Activated T-helper 9 cell treated with anti-CD3 and anti-CD28 coated beads, Interleukin-2, amount 50 U/mL, for 16 hours (primary cell): ENCODE data around the gene PERCC1.

Experiments
- DNase-seq: peaks from one replicate; pipeline ENCODE4 v3.0.0-alpha.2; 2020; ENCODE audit warnings: low read depth

PERCC1 gene

DNA sequence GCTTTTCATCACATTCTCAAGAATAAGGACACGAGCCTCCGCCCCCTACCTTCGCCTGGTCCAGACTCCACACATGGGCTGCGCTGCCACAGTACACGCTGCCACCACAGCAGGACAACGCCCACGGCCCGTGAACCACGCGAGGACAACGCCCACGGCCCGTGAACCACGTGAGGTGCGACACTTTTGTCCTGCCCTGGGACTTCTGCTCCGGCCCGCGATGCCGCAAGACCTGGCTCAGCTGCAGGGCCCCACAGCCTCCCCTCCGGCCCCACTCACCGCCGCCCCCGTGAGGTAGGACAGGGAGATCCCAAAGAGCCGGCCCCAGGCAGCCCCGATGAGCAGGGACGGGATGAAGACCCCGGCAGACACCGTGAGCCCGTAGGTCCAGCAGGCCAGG is 19.3 kb downstream of the PERCC1 start:
- no peak for DNase-seq

- no peak for DNase-seq
These were observed 20.0 kb downstream of the PERCC1 start for GRCh38 chr16:1450841-1451240.

DNA sequence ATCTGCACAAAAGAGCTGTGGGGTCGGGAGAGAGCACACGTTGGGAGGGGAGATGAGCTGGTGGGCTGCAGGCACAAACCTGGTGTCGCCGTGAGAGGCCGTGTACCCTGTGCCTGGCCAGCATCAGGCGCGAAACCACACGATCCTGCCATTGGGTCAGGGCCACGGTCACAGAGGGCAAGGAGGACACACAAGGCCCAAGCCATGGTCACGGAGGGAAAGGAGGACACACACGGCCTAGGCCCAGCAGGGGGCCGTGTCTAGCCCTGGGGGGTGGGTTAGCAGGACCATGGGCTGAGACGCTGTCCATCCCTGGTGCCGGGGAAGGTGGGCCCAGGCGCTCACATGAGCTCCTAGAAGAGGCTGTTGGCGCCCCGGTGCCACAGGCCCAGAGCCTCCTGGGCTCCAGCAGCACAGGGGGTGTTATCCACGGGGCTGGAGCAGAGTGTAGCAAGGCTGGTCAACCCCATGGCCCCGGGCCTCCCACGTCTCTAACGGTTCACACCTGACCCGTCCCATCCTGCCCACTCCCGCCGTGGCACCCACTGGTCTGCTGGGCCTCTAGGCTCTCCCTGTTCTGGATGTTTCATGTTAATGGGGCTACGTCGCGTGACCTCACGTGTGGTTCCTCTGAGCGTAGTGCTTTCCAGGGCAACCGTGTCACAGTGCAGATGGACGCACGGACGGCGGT is 21.0 kb downstream of the PERCC1 start:
- no peak for DNase-seq

DNA sequence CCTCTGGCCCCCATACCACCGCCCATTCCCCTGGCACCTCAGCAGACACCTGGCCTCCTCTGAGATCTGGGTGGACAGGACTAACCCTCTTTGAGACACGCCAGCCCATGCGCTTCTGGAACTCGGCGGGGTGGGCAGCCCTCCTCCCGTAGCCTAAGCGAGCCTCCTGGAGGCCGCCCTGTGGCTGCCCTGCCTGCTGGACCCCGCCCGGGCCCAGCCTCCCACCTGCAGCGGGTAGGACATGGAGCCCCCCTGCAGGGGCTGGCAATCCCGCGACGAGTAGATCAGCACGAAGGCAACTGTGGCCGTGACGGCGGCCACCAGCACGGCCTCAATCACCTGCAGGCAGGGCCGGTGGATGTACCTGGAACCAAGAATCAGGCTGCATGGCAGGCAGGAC is 21.7 kb downstream of the PERCC1 start:
- DNase-seq: no peak

GRCh38 chr16:1453316-1453715 is 22.4 kb downstream of the PERCC1 start:
- DNase-seq: no peak

DNA sequence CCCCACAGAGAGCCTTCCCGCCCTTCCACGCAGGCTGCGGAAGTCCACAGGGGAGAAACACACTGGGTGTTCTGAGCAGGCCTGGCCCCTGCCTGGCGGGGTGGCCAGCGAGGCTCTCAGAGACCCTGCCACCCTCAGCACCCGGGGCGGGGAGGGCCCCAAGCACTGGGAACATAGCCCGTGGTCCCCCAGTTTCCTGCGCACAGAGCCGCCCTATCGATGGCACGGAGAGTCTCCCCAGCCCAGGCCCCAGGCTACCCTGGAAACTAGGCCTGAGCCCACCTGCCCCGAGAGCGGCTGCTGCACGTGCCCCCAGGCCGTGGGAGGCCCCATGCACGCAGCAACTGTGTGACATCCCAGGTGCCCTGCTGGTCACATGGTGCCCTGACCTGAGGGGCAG is 23.7 kb downstream of the PERCC1 start:
- no peak for DNase-seq

DNA sequence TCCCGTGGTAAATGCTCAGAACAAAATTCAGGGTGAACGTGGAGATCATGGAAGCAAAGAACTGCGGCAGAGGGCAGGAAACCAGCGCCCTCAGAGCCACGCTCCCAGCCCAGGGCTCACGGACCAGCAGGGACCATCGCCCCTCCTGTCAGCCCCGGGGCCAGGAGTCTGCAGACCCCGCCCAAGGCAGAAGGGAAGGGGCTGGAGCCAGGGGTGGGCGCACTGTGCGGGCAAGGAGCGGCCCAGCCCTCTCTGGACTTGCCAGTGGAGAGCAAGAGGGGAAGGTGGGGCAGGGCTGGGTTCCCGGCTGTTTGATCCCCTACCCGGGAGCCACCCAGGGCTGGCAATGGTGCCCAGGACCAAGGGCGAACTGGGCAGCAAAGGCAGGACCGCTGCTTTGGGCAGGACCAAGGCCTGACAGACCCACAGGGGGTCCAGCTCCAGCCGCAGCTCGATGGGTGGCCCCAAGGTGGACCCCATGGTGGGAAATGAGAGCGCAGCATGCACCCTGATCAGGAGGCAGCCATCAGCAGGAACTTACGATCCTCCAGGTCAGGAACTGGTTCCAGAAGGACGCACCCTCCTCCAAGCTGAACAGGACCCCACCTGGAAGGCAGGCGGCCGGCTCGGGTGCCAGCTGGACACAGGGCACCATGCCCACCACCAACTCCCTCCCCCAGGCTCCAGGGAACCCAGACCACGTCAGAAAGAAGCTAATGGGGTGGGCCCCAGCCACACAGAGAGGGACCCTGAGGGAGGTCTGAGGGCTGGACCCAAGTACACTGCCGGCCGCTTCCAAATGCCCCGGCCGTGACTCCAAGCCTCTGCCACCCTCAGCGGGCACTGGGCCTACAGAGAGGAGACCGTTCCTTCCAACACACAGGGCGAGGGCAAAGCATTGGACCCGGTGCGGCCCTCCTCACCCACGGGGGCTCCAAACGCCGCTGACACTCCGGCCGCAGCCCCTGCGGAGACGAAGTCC is 24.6 kb downstream of the PERCC1 start:
- no peak for DNase-seq

DNA sequence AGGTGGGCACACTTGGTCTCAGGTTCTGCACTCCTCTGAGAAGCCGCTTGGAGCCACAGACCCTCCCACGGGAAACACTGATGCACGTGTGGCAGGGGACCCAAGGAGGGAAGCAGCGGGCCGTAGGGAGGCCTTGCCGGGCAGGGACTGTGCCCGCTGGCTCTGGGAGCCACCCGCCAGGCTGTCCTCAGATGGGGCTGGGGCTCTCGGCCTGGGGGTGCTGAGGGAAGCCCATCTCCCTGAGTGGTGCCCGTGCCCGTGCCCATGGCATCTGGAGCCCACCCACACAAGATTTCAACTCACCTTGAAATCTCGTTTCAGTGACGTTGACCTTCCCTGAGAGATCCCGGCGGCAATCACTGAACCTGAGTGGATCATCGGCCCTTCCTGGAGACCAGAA is 26.1 kb downstream of the PERCC1 start:
- DNase-seq: no peak

- no peak for DNase-seq
These were observed 26.8 kb downstream of the PERCC1 start for GRCh38 chr16:1457489-1458245.

- no peak for DNase-seq
These were observed 27.6 kb downstream of the PERCC1 start for GRCh38 chr16:1458336-1458976.

DNA sequence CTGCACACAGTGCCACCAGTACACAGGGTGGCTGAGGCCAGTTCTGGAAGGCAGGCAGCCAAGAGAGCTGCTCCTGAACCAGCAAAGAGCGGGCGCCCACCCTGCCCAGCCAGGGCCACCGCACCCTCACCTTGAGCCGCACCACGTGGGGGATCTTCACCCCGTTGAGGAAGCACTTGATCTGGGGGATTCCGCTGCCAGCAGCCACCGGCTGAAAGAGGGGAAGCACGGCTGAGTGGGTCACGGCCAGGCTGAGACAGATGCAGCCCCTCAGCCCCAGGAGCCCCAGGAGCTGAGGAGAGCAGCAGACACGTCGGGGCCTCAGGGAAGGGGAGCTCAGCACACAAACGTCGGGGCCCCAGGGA is 28.1 kb downstream of the PERCC1 start:
- no peak for DNase-seq

GRCh38 chr16:1459967-1460366 is 29.1 kb downstream of the PERCC1 start:
- no peak for DNase-seq

GRCh38 chr16:1460602-1461138 is 29.8 kb downstream of the PERCC1 start:
- no peak for DNase-seq

GRCh38 chr16:1461146-1461545 is 30.3 kb downstream of the PERCC1 start:
- no peak for DNase-seq

- no peak for DNase-seq
These were observed 33.5 kb downstream of the PERCC1 start for GRCh38 chr16:1464196-1464893.

- DNase-seq: no peak
These were observed 34.2 kb downstream of the PERCC1 start for GRCh38 chr16:1464894-1465566.

GRCh38 chr16:1465567-1465915 is 34.7 kb downstream of the PERCC1 start:
- DNase-seq: no peak

- no peak for DNase-seq
These were observed 35.2 kb downstream of the PERCC1 start for GRCh38 chr16:1466054-1466453.

DNA sequence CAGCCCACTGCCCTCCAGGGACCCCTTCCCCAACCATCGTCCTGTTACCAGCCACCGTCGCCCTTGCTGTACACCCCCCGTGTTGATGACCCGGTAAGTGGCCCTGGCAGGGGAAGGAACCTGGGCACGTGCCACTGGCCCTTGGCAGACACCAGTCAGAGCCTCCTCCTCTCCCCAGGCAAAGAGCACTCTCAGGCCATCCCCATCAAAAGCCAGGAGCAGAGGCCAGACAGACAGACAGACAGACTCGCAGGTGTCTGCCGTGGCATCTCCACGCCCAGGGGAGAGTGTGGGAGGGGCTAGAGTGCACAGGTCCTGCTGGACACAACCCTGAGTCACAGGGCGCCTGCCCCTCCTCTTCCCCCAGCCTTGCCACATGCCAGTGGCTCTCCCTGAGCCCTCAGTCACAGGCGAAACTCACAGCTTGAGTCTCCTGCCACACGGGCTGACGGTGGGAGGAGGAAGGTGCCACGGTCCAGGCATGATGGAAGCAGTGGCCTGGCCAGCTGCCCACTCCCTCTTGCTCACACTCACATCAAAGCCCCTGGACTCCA is 36.2 kb downstream of the PERCC1 start:
- DNase-seq: no peak

GRCh38 chr16:1468426-1468810 is 37.5 kb downstream of the PERCC1 start:
- no peak for DNase-seq
